Measurements from ENCODE around the gene BAZ2B. TPM values are rescaled to one million over a fixed set of nuclear protein-coding genes. Genes with fewer than 3 reads are reported as not detected.

The BAZ2B gene
- total RNA-seq, 1 donor: 63.5 TPM

DNA sequence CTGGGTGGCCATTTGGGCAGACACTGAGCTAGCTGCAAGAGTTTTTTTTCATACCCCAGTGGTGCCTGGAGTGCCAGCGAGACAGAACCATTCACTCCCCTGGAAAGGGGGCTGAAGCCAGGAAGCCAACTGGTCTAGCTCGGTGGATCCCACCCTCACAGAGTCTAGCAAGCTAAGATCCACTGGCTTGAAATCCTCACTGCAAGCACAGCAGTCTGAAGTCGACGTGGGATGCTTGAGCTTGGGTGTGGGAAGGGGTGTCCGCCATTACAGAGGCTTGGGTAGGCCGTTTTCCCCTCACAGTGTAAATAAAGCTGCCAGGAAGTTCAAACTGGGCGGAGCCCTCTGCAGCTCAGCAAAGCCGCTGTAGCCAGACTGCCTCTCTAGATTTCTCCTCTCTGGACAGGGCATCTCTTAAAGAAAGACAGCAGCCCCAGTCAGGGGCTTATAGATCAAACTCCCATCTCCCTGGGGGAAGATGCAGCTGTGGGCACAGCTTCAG lies 260.2 kb downstream of the BAZ2B start:
- no peak overlapping the region for H3K4me3 ChIP-seq (ENCODE audit: low read depth, low read length)
- DNase-seq (ENCODE audit: low read depth): no peak
- TF ChIP-seq, protein P1, sequence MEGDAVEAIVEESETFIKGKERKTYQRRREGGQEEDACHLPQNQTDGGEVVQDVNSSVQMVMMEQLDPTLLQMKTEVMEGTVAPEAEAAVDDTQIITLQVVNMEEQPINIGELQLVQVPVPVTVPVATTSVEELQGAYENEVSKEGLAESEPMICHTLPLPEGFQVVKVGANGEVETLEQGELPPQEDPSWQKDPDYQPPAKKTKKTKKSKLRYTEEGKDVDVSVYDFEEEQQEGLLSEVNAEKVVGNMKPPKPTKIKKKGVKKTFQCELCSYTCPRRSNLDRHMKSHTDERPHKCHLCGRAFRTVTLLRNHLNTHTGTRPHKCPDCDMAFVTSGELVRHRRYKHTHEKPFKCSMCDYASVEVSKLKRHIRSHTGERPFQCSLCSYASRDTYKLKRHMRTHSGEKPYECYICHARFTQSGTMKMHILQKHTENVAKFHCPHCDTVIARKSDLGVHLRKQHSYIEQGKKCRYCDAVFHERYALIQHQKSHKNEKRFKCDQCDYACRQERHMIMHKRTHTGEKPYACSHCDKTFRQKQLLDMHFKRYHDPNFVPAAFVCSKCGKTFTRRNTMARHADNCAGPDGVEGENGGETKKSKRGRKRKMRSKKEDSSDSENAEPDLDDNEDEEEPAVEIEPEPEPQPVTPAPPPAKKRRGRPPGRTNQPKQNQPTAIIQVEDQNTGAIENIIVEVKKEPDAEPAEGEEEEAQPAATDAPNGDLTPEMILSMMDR (IDR thresholded peaks at IDR 0.05; ENCODE audit: insufficient read depth, low read depth, low read length): no peak

DNA sequence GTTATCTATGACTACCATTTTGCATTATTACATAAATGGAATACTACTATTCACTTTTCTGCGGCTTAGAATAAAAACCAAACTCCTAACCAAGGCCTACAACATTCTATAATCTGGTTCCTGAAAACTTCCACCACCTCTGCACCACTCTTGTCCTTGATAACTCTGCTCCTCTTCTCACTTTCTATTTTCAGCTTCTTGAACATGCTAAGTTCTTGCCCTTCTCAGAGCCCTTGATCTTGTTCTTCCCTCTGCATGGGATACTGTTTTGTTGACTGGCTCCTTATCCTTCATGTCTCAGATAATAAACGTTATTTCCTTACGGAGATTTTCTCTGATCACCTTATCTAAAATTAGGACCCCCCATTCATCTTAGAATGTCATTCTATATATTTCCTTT lies 264.4 kb downstream of the BAZ2B start:
- no peak for DNase-seq (ENCODE audit: low read depth)
- TF ChIP-seq, protein P1 (IDR thresholded peaks at IDR 0.05; ENCODE audit: insufficient read depth, low read depth, low read length): no peak

DNA sequence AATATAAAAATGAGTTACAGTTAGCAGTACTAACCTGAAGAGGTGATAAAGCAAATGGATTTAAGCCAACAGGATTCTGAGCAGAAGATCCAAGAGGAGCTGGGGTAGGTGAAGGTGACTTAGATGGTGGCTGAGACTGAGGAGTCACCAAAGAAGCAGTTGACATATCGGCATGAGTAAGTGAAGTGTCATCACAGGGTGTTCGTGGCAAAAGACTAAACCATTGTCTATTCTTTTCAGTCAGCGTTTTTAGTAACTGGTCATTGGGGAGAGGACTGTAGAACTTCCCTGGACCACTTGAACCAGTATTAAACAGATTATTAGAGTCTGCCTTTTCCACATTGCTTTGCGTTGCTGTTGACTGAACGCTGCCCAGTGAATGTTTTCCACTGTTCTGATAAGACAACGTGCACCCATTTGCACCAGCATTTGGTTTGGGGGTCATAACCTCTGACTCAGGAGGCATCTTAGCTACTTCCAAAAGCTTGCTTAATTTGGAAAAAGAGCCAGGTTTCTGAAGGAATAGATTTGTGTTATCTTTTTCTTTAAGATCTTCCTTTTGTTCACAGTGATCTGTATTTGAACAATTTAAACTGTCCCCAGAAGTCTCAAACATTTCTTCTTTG lies 266.6 kb downstream of the BAZ2B start:
- TF ChIP-seq, protein P1 (IDR thresholded peaks at IDR 0.05; ENCODE audit: insufficient read depth, low read depth, low read length): no peak
- no peak for DNase-seq (ENCODE audit: low read depth)
- H3K4me3 ChIP-seq (ENCODE audit: low read depth, low read length): no peak overlapping the region

More for the DNA sequence above, 264.4 kb downstream of the BAZ2B start:
- no peak overlapping the region for H3K4me3 ChIP-seq (ENCODE audit: low read depth, low read length)

DNA sequence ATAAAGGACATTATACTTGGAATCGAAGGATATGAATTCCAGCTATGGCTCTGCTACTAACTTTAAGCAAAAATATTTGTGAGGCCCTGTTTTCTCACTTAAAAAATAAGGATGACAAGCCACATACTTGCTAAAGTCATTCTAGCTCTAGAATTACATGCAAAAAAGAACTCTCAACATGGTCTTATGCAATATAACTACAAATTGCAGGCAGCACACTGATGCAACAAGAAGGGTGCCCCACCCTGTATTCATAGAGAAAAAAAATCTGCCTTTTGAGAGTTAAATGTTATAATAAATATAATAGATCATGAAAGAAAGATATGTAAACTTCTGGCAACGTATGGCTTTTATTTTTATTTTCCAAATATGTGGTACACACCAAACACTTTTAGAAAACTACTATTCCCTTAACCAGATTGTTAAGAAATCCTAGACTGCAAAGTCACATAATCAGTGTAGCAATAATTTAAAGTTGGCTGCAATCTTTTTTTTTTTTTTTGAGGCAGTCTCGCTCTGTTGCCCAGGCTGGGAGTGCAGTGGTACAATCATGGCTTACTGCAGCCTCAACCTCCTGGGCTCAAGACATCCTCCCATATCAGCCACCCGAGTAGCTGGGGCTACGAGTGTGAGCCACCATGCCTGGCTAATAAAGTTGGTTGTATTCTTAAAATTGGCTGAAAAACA lies 289.6 kb downstream of the BAZ2B start:
- TF ChIP-seq, protein P1 (IDR thresholded peaks at IDR 0.05; ENCODE audit: insufficient read depth, low read depth, low read length): no peak
- peak; percentile 80 for DNase-seq (ENCODE audit: low read depth)
- no peak overlapping the region for H3K4me3 ChIP-seq (ENCODE audit: low read depth, low read length)

DNA sequence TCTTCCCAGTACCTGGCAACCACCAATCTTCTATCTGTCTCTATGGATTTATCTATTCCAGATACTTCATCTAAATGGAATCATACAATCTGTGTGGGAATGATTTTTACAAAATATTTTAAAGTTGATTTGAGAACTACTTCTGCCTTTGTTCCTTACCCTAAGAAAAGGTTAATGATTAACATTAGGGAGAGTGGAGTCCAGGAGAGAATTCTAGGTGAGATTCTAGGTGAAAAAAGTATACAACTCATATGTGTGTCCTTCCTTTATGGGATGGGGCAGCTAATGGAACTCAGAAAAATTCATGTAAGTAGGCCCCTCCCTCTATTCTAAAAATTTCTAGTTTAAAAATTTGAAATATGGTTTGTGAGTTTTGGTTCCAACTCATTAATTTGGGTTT lies 293.9 kb downstream of the BAZ2B start:
- TF ChIP-seq, protein P1 (IDR thresholded peaks at IDR 0.05; ENCODE audit: insufficient read depth, low read depth, low read length): no peak
- no peak overlapping the region for H3K4me3 ChIP-seq (ENCODE audit: low read depth, low read length)
- no peak for DNase-seq (ENCODE audit: low read depth)

DNA sequence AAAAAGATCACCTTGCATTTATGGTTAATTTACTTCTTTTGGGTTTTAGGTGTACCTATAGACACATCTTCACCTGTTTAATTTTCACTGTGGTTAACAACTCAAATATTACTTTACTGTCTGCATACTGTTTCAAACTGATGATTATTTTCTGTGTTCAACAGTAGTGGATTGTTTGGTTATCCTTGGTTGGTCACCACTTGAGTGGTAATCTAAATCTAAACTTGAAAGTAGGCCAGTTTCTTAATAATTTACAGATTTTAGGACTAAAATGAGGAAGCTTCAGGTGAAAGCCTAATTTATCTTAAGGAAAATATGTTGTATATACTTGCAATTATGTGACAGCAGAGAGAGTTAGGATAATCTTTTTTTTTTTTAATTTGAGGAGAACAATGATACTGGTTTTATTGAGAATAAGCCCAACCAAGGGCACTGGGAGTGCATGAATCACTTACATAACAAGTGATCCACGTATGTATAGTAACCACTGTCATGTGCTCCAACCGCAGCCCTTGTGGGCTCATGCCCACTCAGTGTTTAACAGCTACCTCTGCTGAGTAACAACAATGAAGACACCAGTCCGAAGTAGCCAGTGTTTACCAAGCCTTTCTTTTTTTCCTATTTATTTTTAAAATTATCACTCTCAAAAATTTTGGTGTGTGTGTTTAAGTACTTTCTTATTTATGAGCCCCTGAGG lies 298.8 kb downstream of the BAZ2B start:
- TF ChIP-seq, protein P1 (IDR thresholded peaks at IDR 0.05; ENCODE audit: insufficient read depth, low read depth, low read length): no peak
- no peak for DNase-seq (ENCODE audit: low read depth)
- no peak overlapping the region for H3K4me3 ChIP-seq (ENCODE audit: low read depth, low read length)
